Adrenal gland (tissue), 19 donors: ENCODE measurements around the gene PMCH. TPM values are rescaled to one million over a fixed set of nuclear protein-coding genes. Genes with fewer than 3 reads are reported as not detected.
"Not testable (repeated sequence)": the region's sequence is repeated elsewhere in the genome, so short reads cannot be mapped to it uniquely, and the experiment has no call there.

ENCODE experiments used
- DNase-seq, 7 donors: peaks; one replicate each; pipeline ENCODE4 v3.0.0-alpha.2; 2019 to 2020
- H3K27ac ChIP-seq, 5 donors: fragments of 200-600 bp; sonication (generic) in 4 of 5; 1 replicate in 3 of 5; 2 replicates in 2 of 5; pipeline versions ENCODE4 v1.5.1 to v1.8.0; 2016 to 2020; ENCODE audit warnings: mild to moderate bottlenecking in 1 of 5
- H3K27me3 ChIP-seq: fragments of 200-600 bp; 2 replicates; pipeline ENCODE4 v1.8.0; 2021
- H3K36me3 ChIP-seq, 2 donors: fragments of 200-600 bp; replicated peaks in 1 of 2; 1 replicate in 1 of 2; 2 replicates in 1 of 2; pipeline versions ENCODE4 v1.5.1 to v1.8.0; 2018 to 2022
- H3K4me1 ChIP-seq, 2 donors: fragments of 200-600 bp; replicated peaks in 1 of 2; 1 replicate in 1 of 2; 2 replicates in 1 of 2; pipeline versions ENCODE4 v1.5.1 to v1.8.0; 2018 to 2021
- H3K4me3 ChIP-seq, 4 donors: fragments of 200-600 bp; sonication (generic) in 3 of 4; one replicate each; pipeline ENCODE4 v1.5.1; 2016 to 2018
- H3K9me3 ChIP-seq, 3 donors: fragments of 200-600 bp; sonication (generic) in 1 of 3; replicated peaks in 1 of 3; 1 replicate in 2 of 3; 2 replicates in 1 of 3; pipeline versions ENCODE4 v1.5.1 to v1.8.0; 2016 to 2021
- CTCF ChIP-seq, 6 experiments: fragments of 450-650 bp in 4 of 6; fragments of 200-600 bp in 2 of 6; sonication (generic) in 1 of 6; IDR thresholded peaks; 1 replicate in 5 of 6; 2 replicates in 1 of 6; pipeline versions ENCODE4 v1.5.1 to v1.8.0; 2016 to 2021; ENCODE audit warnings: antibody characterized with exemption in 6 of 6, mild to moderate bottlenecking in 2 of 6, moderate library complexity in 1 of 6
- POLR2A ChIP-seq, 2 donors: fragments of 450-650 bp; IDR thresholded peaks; one replicate each; pipeline ENCODE4 v1.6.1; 2017; ENCODE audit warnings: antibody characterized with exemption in 2 of 2, mild to moderate bottlenecking in 2 of 2, moderate library complexity in 1 of 2
- WGBS, 4 donors: extraction: QIAGEN DNeasy Blood & Tissue Kit in 2 of 4; methylation state at CpG; one replicate each; pipeline versions ENCODE4 v1.1.5 to v1.1.7; 2013 to 2017; 5-methylcytosine and 5-hydroxymethylcytosine counted together
- intact Hi-C, 2 donors: fragments of 100-400 bp; cut with DNase I; formaldehyde crosslinking; loops; one replicate each; pipeline versions ENCODE4 v1.14.1 to v1.15.0; 2022 to 2023
- long read RNA-seq, 10 donors: library from polyadenylated mRNA in 3 of 10; unstranded in 2 of 10; stranded (forward) in 1 of 10; transcript quantifications; one replicate each; pipeline ENCODE4 v2.0.0 and lab custom pipeline, GENCODE V29; 2021 to 2026
- polyA plus RNA-seq, 3 donors: library from polyadenylated mRNA; stranded (reverse); fragments of 200-250 nt in 2 of 3; fragments of 350-450 nt in 1 of 3; fragmentation: Illumina TruSeq in 1 of 3; extraction: RNeasy Lipid Tissue Mini Kit (QIAGEN cat#74804) in 1 of 3; gene quantifications; one replicate each; pipeline ENCODE4 v1.2.3, GENCODE V29; 2013 to 2014
- total RNA-seq, 9 donors: library from RNA; depleted of rRNA in 4 of 9; stranded (reverse); fragments of >200 nt in 4 of 9; fragments of 120-200 nt in 1 of 9; fragmentation: NEBNext Ultra II Directional in 1 of 9; extraction: Animal tissue kit (Norgen Biotek cat#: 25700) in 1 of 9; gene quantifications; one replicate each; pipeline versions ENCODE4 v1.1.0 to v1.2.4, GENCODE V29; 2013 to 2023
- donor health status: healthy with polysubstance abuse.
- donor health status: Bipolar disorder and iron deficiency.
- donor health status: DM: yes; HTN: yes; CAD: no.
- donor health status: DM: no; HTN: no; CAD: no.
- donor health status: DM: no; HTN: no; CAD: no.
- donor health status: DM: yes; HTN: yes; CAD: no.

Gene PMCH
- total RNA-seq = not detected
- polyA plus RNA-seq = not detected
- long read RNA-seq, donor 1 = 0 reads
- long read RNA-seq, donor 2 = 0 reads
- long read RNA-seq, donor 3 = 0 reads
- long read RNA-seq, donor 4 = 0 reads
- long read RNA-seq, donor 5 = 0 reads
- long read RNA-seq, donor 6 = 0 reads
- long read RNA-seq, donor 7 = 0 reads
- long read RNA-seq, donor 8 = 0 reads
- long read RNA-seq, donor 9 = 0 reads
- long read RNA-seq, donor 10 = 0 reads

- H3K9me3 ChIP-seq = no peaks in the 10 kb centered on the region
- H3K4me1 ChIP-seq = no peaks in the 10 kb centered on the region
- TF ChIP-seq POLR2A (IDR thresholded peaks at IDR 0.05) (no peak), CTCF (IDR thresholded peaks at IDR 0.05) (no peak)
- no peak within 1 kb of the TSS for H3K4me3 ChIP-seq
- 61 to 82% (median 70%) methylated on average over 1 of the region's 1 CpG for WGBS, 4 donors
- no peak for DNase-seq
- no peaks in the 10 kb centered on the region for H3K27me3 ChIP-seq
- H3K36me3 ChIP-seq = no peaks in the 10 kb centered on the region
- no peak within 1 kb of the TSS for H3K27ac ChIP-seq
- intact Hi-C loops = no loop called here
These were observed at the start of gene PMCH for GRCh38 chr12:102197789-102198188. Gene PMCH (minus strand): TSS chr12:102197833. CDS start chr12:102197770, 63 bp downstream.

GRCh38 chr12:102240859-102241258 is 43.2 kb upstream of the PMCH start:
- H3K27me3 ChIP-seq, intact Hi-C loops, DNase-seq, H3K36me3 ChIP-seq, H3K27ac ChIP-seq, H3K9me3 ChIP-seq, H3K4me1 ChIP-seq, H3K4me3 ChIP-seq: not testable (repeated sequence)
- WGBS, 4 donors = 89 to 96% (median 94%) methylated on average over 2 of the region's 2 CpGs

- WGBS, 4 donors = 71 to 86% (median 82%) methylated on average over 2 of the region's 2 CpGs
- no peak overlapping the region for H3K27ac ChIP-seq
These were observed 37.0 kb upstream of the PMCH start for GRCh38 chr12:102234599-102234998.

GRCh38 chr12:102232446-102232845 is 34.8 kb upstream of the PMCH start:
- WGBS, 4 donors = 75 to 83% (median 80%) methylated on average over 1 of the region's 1 CpG

More at GRCh38 chr12:102234599-102234998, 37.0 kb upstream of the PMCH start:
- Histone ChIP-seq H3K4me3 (no peak overlapping the region), H3K4me1 (no peaks in the 10 kb centered on the region), H3K27me3 (no peaks in the 10 kb centered on the region), H3K36me3 (no peaks in the 10 kb centered on the region), H3K9me3 (no peaks in the 10 kb centered on the region)
- TF ChIP-seq POLR2A (IDR thresholded peaks at IDR 0.05) (no peak), CTCF (IDR thresholded peaks at IDR 0.05) (no peak)
- intact Hi-C loops = no loop called here
- DNase-seq = no peak

More at GRCh38 chr12:102232446-102232845, 34.8 kb upstream of the PMCH start:
- no peak for TF ChIP-seq POLR2A (IDR thresholded peaks at IDR 0.05)
- TF ChIP-seq CTCF (IDR thresholded peaks at IDR 0.05) = no peak
- intact Hi-C loops = no loop called here
- Histone ChIP-seq H3K36me3 (no peaks in the 10 kb centered on the region), H3K9me3 (no peaks in the 10 kb centered on the region), H3K4me1 (no peaks in the 10 kb centered on the region), H3K27me3 (no peaks in the 10 kb centered on the region), H3K4me3 (no peak overlapping the region), H3K27ac (no peak overlapping the region)
- DNase-seq = no peak
